Immature natural killer cell (primary cell): ENCODE measurements around the gene KIF3B. TPM values are rescaled to one million over a fixed set of nuclear protein-coding genes. Genes with fewer than 3 reads are reported as not detected.
A peak's percentile ranks its signal among the peaks of the same experiment; 100 is the strongest.
"Not testable (repeated sequence)": the region's sequence is repeated elsewhere in the genome, so short reads cannot be mapped to it uniquely, and the experiment has no call there.

Source experiments
- DNase-seq, 3 donors: peaks; one replicate each; pipeline ENCODE4 v3.0.0; 2022; ENCODE audit warnings: mixed read lengths in 1 of 3
- H3K27ac Mint-ChIP-seq, 6 donors: one replicate each; pipeline ENCODE4 v1.8.0; 2020; ENCODE audit warnings: mixed read lengths in 6 of 6, mild to moderate bottlenecking in 5 of 6, inconsistent platforms in 4 of 6, moderate library complexity in 3 of 6
- H3K27me3 Mint-ChIP-seq, 3 donors: one replicate each; pipeline ENCODE4 v1.8.0; 2020 to 2021; ENCODE audit warnings: low read depth in 3 of 3, mild to moderate bottlenecking in 3 of 3, mixed read lengths in 3 of 3, moderate library complexity in 3 of 3, inconsistent platforms in 1 of 3
- H3K36me3 Mint-ChIP-seq, 3 donors: one replicate each; pipeline ENCODE4 v1.8.0; 2020; ENCODE audit warnings: mixed read lengths in 3 of 3, inconsistent platforms in 2 of 3, mild to moderate bottlenecking in 2 of 3
- H3K4me1 Mint-ChIP-seq, 2 donors: one replicate each; pipeline ENCODE4 v1.8.0; 2020; ENCODE audit warnings: inconsistent platforms in 2 of 2, mild to moderate bottlenecking in 2 of 2, mixed read lengths in 2 of 2, moderate library complexity in 1 of 2
- H3K4me3 Mint-ChIP-seq, 5 donors: one replicate each; pipeline ENCODE4 v1.8.0; 2020; ENCODE audit warnings: mild to moderate bottlenecking in 5 of 5, mixed read lengths in 5 of 5, inconsistent platforms in 3 of 5, moderate library complexity in 3 of 5
- H3K9me3 Mint-ChIP-seq, 6 donors: one replicate each; pipeline ENCODE4 v1.8.0; 2020; ENCODE audit warnings: mild to moderate bottlenecking in 6 of 6, mixed read lengths in 6 of 6, inconsistent platforms in 4 of 6, moderate library complexity in 3 of 6
- polyA plus RNA-seq, 3 donors: library from polyadenylated mRNA; unstranded; fragments of 300-500 nt; fragmentation: Illumina TruSeq; gene quantifications; one replicate each; pipeline ENCODE4 v1.2.3, GENCODE V29; 2021

KIF3B gene
- polyA plus RNA-seq, 3 donors from 2014 or later, result 1.1 to 3.2 (median 1.4) TPM

- Mint-ChIP-seq H3K36me3 (peaks cover 18 to 23% (median 19%) of the 10 kb centered on the region in 3 donors), H3K9me3 (no peaks in the 10 kb centered on the region), H3K27me3 (peaks cover 0 to 4% (median 0%) of the 10 kb centered on the region in 3 donors), H3K4me1 (peaks cover 7 to 9% of the 10 kb centered on the region in 2 donors), H3K27ac (no peak overlapping the region), H3K4me3 (no peak overlapping the region)
- DNase-seq, result no peak
These were observed 40.0 kb upstream of the KIF3B start for GRCh38 chr20:32237419-32237818.

DNA sequence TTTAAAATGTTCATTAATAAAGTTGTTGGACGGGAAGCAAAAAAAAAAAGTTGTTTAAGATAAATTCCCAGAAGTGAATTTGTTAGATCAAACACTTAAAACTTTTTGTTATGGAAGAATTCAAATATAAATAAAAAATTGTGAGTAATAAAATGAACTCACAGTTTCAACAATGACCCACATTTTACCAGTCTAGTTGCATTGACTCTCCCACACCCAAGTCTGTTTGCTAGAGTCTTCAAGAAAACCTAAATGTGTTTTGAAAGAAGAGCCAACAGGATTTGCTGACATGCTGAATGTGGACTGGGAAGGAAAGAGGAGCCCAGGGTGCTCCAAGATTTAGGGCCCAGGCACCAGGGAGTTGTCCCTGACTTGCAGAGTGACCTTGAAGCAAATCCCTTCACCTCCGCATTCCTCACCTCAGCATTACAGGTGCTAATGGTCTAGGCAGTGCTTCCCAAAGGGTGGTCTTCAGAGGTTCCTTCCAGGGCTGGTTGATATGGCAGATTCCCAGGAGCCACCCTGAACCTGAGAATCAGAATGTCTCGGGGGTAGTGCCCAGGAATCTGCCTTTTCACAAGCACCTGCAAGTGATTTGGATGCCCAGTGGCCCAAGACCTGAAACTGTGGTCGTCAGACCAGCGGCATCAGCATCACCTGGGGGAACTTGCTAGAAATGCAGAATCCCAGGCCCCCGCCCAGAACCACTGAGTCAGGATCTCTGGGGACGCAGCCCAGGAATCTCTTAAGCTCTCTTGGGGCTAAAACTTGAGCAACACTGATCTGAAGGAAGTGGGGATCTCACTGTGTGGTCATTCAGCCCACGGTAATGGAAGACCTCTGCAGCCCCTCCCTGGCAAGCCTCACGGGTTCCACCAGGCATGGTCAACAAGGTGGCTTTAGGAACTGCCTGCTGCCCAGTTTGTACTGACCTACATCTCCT is 38.7 kb upstream of the KIF3B start:
- Mint-ChIP-seq H3K4me1 (peaks cover 0 to 1% of the 10 kb centered on the region in 2 donors), H3K36me3 (peaks cover 10 to 14% (median 11%) of the 10 kb centered on the region in 3 donors), H3K4me3 (no peak overlapping the region), H3K27ac (no peak overlapping the region), H3K9me3 (no peaks in the 10 kb centered on the region), H3K27me3 (peaks cover 0 to 4% (median 0%) of the 10 kb centered on the region in 3 donors)
- no peak for DNase-seq

- peaks cover 6% of the 10 kb centered on the region in 3 donors for H3K36me3 Mint-ChIP-seq
- H3K4me3 Mint-ChIP-seq, result no peak overlapping the region
- peaks cover 0 to under 1% (median 0%) of the 10 kb centered on the region in 3 donors for H3K27me3 Mint-ChIP-seq
- H3K4me1 Mint-ChIP-seq, result peaks cover 0 to 1% of the 10 kb centered on the region in 2 donors
- H3K9me3 Mint-ChIP-seq, result no peaks in the 10 kb centered on the region
- no peak for DNase-seq
- H3K27ac Mint-ChIP-seq, result no peak overlapping the region
These were observed 37.2 kb upstream of the KIF3B start for GRCh38 chr20:32240205-32240604.

DNA sequence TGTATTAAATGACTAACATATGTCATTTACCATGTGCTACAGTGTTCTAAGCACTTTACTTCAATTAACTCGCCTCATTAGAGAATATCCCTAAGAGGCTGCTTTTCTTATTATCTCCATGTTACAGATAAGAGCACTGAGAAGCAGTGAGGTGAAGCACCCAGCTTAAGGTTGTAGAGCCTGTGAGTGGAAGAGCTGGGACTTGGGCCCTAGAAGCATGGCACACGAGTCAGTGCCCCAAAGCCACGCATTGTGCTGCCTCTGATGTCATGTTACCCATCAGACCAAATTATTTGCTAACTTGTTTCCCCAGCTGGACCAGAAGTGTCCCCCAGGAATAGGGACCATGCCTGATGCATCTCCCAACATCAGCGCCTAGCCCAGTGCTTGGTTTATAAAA is 35.6 kb upstream of the KIF3B start:
- H3K36me3 Mint-ChIP-seq, result no peaks in the 10 kb centered on the region
- no peak overlapping the region for H3K4me3 Mint-ChIP-seq
- DNase-seq, result no peak
- peaks cover 0 to 1% of the 10 kb centered on the region in 2 donors for H3K4me1 Mint-ChIP-seq
- H3K9me3 Mint-ChIP-seq, result no peaks in the 10 kb centered on the region
- no peak overlapping the region for H3K27ac Mint-ChIP-seq
- peaks cover 0 to 2% (median 0%) of the 10 kb centered on the region in 3 donors for H3K27me3 Mint-ChIP-seq

DNA sequence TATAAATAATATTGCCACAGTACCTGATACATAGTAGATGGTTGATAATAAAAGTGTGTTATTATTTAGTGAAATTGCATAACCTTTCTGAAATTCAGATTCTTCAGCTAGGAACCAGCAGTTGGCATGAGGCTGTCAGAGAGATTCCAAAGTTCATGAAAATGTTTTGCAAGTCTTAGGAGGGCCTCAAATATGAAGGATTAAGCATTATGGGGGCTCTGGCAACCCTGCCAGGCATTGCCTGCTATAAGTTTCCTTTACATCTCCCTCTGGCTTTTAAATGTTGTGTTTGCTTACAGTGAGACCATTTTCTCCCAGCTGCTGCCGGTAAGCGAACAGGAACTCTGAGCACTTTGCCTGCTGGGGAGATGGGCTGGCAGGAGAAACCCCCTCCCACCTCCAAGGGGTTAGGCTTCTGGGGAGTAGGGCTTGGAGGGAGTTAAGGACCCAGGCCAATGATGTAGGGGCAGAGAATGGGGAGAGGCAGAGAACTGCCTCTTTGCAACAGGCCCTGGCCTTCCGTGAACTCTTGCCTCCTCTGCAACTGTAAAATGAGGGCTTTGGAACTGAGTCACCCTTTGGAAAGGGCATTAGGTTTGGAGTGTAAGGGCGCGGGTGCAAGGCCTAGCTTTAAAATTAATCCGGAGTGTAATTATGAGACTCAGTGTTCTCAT is 33.2 kb upstream of the KIF3B start:
- Mint-ChIP-seq H3K9me3 (no peaks in the 10 kb centered on the region), H3K27ac (no peak overlapping the region), H3K27me3 (peaks cover 0 to 2% (median 2%) of the 10 kb centered on the region in 3 donors), H3K4me3 (no peak overlapping the region), H3K36me3 (no peaks in the 10 kb centered on the region), H3K4me1 (peaks cover 3 to 4% of the 10 kb centered on the region in 2 donors)
- no peak for DNase-seq

DNA sequence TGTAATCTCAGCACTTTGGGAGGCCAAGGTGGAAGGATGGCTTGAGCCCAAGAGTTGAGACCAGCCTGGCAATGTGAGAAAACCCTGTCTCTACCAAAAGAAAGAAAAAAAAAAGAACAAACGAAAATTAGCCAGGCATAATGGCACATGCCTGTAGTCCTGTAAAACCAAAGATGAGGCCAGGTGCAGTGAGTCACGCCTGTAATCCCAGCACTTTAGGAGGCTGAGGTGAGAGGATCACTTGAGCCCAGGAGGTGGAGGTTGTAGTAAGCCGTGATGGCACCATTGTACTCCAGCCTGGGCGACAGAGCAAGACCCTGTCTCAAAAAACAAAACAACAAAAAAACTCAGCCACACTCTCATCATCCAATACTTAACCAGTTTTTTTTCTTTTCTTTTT is 32.5 kb upstream of the KIF3B start:
- H3K27ac Mint-ChIP-seq, result no peak overlapping the region
- no peak overlapping the region for H3K4me3 Mint-ChIP-seq
- no peaks in the 10 kb centered on the region for H3K36me3 Mint-ChIP-seq
- H3K9me3 Mint-ChIP-seq, result no peaks in the 10 kb centered on the region
- H3K4me1 Mint-ChIP-seq, result peaks cover 3 to 7% of the 10 kb centered on the region in 2 donors
- DNase-seq, result no peak
- H3K27me3 Mint-ChIP-seq, result peaks cover 0 to 2% (median 2%) of the 10 kb centered on the region in 3 donors

- H3K9me3 Mint-ChIP-seq, H3K4me3 Mint-ChIP-seq, H3K36me3 Mint-ChIP-seq, H3K4me1 Mint-ChIP-seq, H3K27me3 Mint-ChIP-seq, DNase-seq, H3K27ac Mint-ChIP-seq: not testable (repeated sequence)
These were observed 31.2 kb upstream of the KIF3B start for GRCh38 chr20:32246208-32246607.

- no peak for DNase-seq
- Mint-ChIP-seq H3K36me3 (no peaks in the 10 kb centered on the region), H3K4me1 (peaks cover 3 to 7% of the 10 kb centered on the region in 2 donors), H3K9me3 (no peaks in the 10 kb centered on the region), H3K27ac (no peak overlapping the region), H3K4me3 (no peak overlapping the region), H3K27me3 (peaks cover 2 to 3% (median 2%) of the 10 kb centered on the region in 3 donors)
These were observed 29.4 kb upstream of the KIF3B start for GRCh38 chr20:32248043-32248442.

- peak; percentile 43 to 61 (median 54) for DNase-seq
- peaks cover 2 to 3% (median 2%) of the 10 kb centered on the region in 3 donors for H3K27me3 Mint-ChIP-seq
- H3K9me3 Mint-ChIP-seq, result no peaks in the 10 kb centered on the region
- no peaks in the 10 kb centered on the region for H3K36me3 Mint-ChIP-seq
- peaks cover 5 to 7% of the 10 kb centered on the region in 2 donors for H3K4me1 Mint-ChIP-seq
- H3K4me3 Mint-ChIP-seq, result peak overlapping the region in 2 of 5 donors; percentile 8 to 31
- H3K27ac Mint-ChIP-seq, result peak overlapping the region in 5 of 6 donors; percentile 5 to 67 (median 22)
These were observed 28.3 kb upstream of the KIF3B start for GRCh38 chr20:32249030-32249738.

DNA sequence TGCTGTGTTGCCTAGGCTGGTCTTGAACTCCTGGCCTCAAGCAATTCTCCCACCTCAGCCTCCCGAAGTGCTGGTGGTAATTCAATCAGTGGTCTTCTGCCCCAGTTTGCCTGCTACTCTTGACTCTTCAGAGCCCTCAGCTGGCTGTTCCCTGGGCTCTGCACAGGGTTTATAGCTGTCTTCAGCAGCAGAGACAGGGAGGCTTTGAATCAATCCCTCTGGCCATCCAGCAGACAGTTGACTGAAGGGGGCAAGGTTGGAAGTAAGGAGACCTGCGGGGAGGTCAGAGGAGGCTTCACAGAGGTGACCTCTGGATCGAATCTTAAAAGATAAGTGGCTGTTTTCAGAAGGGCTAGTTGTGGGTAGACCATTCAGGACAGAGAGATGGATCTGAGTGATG is 26.0 kb upstream of the KIF3B start:
- H3K4me3 Mint-ChIP-seq, result no peak overlapping the region
- DNase-seq, result no peak
- no peaks in the 10 kb centered on the region for H3K9me3 Mint-ChIP-seq
- peaks cover under 1 to 3% (median 2%) of the 10 kb centered on the region in 3 donors for H3K27me3 Mint-ChIP-seq
- H3K36me3 Mint-ChIP-seq, result no peaks in the 10 kb centered on the region
- H3K4me1 Mint-ChIP-seq, result peaks cover 5 to 7% of the 10 kb centered on the region in 2 donors
- H3K27ac Mint-ChIP-seq, result no peak overlapping the region

GRCh38 chr20:32252189-32252588 is 25.3 kb upstream of the KIF3B start:
- Mint-ChIP-seq H3K4me3 (no peak overlapping the region), H3K36me3 (no peaks in the 10 kb centered on the region), H3K9me3 (no peaks in the 10 kb centered on the region), H3K4me1 (peaks cover 5 to 7% of the 10 kb centered on the region in 2 donors), H3K27ac (no peak overlapping the region), H3K27me3 (peaks cover 0 to 3% (median 2%) of the 10 kb centered on the region in 3 donors)
- DNase-seq, result no peak

- H3K27ac Mint-ChIP-seq, H3K9me3 Mint-ChIP-seq, H3K27me3 Mint-ChIP-seq, H3K36me3 Mint-ChIP-seq, DNase-seq, H3K4me3 Mint-ChIP-seq, H3K4me1 Mint-ChIP-seq: not testable (repeated sequence)
These were observed 16.5 kb upstream of the KIF3B start for GRCh38 chr20:32260973-32261372.

DNA sequence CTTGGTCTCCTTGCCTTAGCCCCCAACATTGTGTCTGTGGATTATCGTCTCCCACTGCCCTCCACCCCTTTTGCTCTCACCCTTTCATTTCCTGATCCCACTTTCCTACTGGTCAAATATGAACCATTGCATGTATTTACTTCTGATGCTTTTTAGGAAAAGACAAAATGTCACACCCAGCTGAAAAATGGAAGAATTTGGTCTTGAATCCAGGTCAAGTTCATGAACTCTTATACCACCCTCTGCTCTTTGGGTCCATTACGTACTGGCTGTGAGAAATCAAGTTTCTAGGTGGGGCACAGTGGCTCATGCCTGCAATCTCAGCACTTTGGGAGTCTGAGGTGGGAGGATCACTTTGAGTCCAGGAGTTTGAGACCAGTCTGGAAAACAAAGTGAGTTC is 15.8 kb upstream of the KIF3B start:
- peaks cover 0 to 3% (median 2%) of the 10 kb centered on the region in 3 donors for H3K27me3 Mint-ChIP-seq
- no peak overlapping the region for H3K4me3 Mint-ChIP-seq
- H3K4me1 Mint-ChIP-seq, result no peaks in the 10 kb centered on the region
- DNase-seq, result no peak
- H3K36me3 Mint-ChIP-seq, result no peaks in the 10 kb centered on the region
- H3K9me3 Mint-ChIP-seq, result no peaks in the 10 kb centered on the region
- no peak overlapping the region for H3K27ac Mint-ChIP-seq
